ENCODE data around the gene DIAPH2.
"Not testable (repeated sequence)": the region's sequence is repeated elsewhere in the genome, so short reads cannot be mapped to it uniquely, and the experiment has no call there.

Gene DIAPH2

DNA sequence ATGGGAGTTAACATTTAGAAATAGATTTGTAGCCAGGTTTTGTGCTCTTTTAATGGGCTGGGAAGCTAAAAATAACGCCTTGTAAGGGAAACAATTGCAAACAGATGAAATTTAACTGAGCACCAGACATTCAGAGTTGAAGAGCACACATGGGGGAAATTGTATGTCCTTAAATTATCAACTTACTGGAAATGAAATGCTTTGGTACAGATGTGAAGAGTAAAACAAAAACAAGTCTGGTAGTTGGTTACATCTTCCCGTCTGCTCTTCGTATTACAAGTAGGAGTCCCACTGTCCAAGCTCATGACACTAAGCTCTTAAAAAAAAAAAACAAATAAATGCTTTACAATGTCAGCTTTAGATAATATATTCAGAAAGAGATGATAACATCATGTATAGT lies 139.5 kb downstream of the DIAPH2 start:
- no peak for DNase-seq (ENCODE audit: low read depth, low spot score)

DNA sequence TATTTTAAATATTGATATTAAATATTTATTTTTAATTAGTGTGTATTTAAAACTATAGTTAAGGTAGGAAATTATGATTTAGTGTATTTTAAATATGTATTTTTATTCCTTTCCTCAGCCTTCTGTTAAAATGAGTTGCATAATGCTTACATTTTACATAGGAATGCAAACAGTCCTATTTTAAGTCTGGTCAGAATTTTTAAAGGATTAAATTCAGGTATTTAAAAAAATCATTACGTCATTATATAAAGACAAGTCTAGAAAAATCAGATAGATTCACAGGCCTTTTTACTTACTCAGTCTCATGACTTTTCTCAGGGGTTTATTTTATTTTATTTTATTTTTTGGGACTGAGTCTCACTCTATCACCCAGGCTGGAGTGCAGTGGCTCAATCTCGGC lies 148.7 kb downstream of the DIAPH2 start:
- no peak for DNase-seq (ENCODE audit: low read depth, low spot score)

DNA sequence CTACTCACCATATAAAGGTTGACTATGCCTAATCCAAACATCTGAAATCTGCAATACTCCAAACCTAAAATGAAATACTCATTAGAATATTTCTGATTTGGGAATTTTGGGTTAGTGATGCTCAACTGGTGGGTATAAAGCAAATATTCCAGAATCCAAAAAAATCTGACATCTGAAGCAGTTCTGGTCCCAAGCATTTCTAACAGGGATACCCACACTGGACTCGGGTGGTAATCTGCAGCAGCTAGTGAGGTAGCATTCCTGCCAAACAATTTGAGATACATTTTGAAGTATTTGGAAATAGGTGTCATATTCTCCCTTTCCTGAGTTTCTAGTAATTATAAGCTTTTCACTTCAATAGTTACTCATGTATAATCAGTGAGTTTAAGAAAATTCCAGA lies 149.5 kb downstream of the DIAPH2 start:
- DNase-seq (ENCODE audit: low read depth, low spot score): no peak

DNA sequence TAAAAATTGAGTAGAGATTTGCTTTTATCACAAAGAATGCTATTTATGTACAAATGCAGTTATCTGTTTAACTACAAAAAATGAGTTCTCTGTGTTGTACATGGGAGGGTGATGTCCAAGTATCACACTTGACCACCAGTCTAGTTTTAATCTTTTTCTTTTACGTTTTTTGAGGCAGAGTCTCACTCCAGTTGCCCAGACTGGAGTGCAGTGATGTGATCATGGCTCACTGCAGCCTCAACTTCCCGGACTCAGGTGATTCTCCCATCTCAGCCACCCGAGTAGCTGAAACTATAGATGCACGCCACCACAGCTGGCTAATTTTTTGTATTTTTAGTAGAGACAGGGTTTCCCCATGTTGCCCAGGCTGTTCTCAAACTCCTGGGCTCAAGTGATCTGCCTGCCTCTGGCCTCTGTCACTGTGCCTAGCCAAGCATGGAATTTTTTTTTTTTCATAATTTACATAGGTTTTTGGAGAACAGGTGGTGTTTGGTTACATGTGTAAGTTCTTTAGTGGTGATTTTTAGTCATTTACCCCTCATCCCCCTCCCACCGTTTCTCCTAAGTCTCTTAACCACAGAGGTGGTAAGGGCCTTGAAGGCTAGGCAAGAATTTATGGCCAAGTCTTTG lies 151.1 kb downstream of the DIAPH2 start:
- DNase-seq (ENCODE audit: low read depth, low spot score): no peak

DNA sequence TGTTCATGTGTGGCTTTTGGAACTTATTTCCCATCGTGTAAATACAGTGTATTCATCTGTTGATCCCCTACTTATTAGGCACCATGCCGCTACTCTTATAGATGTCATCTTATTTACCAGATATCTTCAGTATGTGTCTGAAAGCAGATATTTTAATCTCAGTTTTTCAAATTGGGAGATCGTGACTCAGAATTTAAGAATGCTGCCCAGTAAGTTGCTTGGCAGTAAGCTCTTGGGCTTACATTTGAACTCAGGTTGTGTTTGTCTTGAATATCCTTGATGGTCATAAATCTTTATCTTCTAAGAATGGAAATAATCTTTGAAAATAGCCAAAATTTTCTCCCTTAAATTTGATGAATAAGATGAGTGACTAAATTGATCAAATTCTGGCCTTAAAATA lies 153.2 kb downstream of the DIAPH2 start:
- no peak for DNase-seq (ENCODE audit: low read depth, low spot score)

DNA sequence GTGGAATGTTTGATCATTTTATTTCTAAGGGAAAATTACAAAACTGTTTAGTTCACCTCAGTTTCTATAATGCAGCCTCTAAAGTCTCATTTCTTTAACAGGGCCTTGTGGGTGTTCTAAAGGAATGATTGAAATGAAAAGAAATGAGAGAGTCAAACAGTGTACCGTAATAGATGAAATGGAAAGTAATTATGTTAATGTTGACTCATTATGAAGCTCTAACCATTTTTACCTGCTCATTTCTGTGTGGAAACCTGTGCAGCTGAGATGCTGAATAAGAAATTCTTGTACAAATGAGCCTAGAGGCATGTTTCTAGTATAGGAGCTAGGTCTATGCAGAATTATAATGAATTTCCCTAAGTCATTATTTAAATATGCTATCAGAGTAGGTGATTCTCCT lies 153.9 kb downstream of the DIAPH2 start:
- DNase-seq (ENCODE audit: low read depth, low spot score): no peak

DNA sequence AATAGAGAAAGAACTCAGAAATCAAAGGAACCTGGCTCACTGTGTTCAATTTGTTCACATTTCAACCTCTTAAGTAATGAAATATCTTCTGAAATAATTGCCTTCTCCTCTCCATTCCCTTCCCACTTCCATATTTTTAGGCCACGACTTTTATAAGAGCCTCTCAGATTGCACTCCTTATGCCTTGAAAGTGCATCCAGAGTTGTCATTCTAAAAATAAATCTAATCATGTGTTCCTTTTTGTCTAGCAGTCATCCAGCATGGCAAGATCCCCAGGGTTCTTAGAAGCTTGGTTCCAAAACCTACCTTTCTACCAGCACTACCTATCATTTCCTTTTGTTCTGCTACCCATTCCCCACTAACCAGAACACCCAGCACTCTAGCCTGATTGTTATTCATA lies 156.7 kb downstream of the DIAPH2 start:
- DNase-seq (ENCODE audit: low read depth, low spot score): no peak

DNA sequence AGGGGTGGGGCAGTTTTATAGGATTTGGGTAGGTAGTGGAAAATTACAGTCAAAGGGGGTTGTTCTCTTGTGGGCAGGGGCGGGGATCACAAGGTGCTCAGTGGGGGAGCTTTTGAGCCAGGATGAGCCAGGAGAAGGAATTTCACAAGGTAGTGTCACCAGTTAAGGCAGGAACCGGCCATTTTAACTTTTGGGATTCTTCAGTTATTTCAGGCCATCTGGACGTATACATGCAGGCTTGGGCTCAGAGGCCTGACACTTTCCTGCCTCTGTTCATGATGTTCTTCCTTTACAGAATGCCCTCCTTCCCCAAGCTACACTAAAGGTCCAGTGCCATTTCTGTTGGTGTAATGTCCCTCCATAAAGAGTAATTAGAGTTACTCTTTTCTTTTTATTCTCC lies 157.2 kb downstream of the DIAPH2 start:
- not testable (repeated sequence) for DNase-seq (ENCODE audit: low read depth, low spot score)

DNA sequence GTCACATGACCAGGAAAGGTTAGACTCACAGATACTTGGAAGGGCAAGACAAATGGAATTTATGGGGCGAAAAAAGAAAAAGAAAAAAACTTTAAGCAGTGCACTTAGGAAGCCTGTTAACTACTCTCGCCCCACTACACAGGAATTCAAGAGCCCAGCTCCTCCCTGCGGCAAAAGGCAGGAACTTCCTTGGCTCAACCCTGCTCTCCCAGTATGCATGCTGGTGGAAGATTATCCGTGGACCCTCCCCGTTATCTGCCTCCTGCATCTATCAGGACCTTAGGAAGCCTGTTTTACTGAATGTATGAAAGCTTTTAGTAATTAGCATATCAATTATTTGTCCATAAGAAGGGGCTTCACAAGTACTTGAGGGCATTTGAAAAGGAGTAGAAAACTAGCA lies 158.9 kb downstream of the DIAPH2 start:
- DNase-seq (ENCODE audit: low read depth, low spot score): no peak

DNA sequence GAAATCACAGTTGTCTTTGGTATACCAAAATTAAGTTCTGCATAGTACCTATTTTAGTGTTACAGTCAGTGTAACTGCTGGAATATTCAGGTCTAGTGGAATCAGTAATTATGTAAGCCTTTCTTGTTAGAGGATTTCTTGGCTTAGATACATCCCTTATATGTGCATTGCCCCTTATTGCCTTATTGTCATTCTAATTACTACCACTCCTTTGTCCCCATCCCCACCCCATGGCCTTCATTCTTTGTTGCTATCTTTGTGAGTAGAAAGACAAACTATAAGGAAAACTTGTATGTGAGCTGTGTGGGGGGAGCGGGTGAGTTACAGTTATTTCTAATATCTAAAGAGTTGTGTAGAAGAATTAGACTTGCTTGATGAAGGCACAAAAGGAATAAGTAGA lies 162.2 kb downstream of the DIAPH2 start:
- no peak for DNase-seq (ENCODE audit: low read depth, low spot score)

DNA sequence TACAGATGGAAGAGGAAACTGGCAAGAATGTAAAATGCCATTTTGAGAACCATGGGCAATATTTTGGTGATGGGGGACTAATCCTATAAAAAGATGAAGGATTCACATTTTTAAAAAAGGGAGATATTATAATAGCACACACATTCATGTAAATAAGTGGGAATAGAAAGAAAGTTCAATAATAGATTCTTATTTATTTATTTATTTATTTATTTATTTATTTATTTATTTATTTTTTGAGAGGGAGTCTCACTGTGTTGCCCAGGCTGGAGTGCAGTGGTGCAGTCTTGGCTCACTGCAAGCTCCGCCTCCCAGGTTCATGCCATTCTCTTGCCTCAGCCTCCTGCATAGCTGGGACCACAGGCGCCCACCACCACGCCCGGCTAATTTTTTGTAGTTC lies 174.8 kb downstream of the DIAPH2 start:
- DNase-seq (ENCODE audit: low read depth, low spot score): not testable (repeated sequence)

DNA sequence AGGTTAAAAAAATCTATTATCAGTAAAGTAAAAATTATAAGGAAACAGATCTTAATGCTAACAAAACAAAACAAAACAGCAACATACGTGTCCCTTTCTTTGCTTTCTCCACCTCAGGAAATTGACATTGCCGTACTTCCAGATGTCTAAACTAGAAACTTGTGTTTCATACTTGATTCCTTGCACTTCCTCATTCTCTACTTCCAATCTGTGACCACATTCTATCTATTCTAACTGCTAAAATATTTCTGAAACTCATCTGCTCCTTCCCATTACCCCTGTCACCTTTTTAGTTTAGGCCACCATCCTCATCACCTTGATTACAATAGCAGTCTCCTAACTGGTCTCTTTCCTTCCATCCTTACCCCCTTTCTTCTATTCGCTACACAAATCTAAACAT lies 176.6 kb downstream of the DIAPH2 start:
- no peak for DNase-seq (ENCODE audit: low read depth, low spot score)

DNA sequence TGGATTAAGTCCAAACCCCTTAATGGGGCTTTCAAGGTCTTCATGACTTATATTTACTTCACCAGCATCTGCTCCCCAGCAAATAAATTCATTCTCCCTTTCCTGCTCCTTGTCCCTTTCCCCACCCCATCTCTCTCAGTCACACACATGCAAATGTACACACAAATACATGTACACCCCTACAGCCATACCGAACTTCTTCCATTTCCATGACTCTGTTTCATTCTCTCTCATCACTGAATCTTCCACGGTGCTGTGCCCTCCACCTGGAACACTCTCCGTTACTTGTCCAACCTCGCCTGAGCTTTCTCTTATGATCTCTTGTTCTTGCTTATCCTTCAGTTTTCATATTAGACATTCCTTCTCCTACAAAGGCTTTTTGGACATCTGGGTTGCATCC lies 177.0 kb downstream of the DIAPH2 start:
- DNase-seq (ENCODE audit: low read depth, low spot score): no peak

DNA sequence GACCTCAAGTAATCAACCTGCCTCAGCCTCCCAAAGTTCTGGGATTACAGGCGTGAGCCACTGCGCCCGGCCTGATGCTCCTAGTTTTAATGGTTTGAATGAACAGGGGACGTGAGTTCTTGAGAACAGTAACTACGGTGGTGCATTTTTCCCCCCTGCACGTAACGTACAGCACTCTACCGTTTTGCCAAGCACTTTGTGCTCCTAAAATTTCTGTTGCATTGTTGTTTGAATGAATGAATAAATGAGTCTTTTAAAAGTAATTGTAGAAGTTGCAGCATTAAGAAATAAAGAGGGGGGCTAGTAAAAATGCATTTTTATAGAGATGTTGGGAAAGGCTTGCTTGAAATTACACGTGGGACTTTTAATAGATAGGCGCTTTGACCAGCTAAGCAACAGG lies 199.0 kb downstream of the DIAPH2 start, which contains the start of gene RPA4:
TSS of gene RPA4 (plus strand) at position 301 of the 400 bp plus-strand sequence. CDS start 403 bp downstream, outside the sequence.
- DNase-seq (ENCODE audit: low read depth, low spot score): no peak

DNA sequence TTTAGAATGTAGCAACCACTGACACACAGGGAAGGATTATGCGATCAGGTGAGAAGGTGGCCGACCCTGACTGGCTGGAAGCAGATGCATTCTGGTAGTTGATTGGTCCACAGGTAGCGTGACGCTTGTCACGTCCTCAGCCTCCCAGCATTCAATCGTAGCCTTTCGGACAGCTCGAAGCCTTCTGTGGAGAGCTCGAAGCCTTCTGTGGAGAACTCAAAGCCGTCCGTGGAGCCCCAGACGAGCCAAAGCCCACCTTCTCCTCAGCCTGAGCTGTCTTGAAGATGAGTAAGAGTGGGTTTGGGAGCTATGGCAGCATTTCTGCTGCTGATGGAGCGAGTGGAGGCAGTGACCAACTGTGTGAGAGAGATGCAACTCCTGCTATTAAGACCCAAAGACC lies 199.4 kb downstream of the DIAPH2 start:
- DNase-seq (ENCODE audit: low read depth, low spot score): no peak

DNA sequence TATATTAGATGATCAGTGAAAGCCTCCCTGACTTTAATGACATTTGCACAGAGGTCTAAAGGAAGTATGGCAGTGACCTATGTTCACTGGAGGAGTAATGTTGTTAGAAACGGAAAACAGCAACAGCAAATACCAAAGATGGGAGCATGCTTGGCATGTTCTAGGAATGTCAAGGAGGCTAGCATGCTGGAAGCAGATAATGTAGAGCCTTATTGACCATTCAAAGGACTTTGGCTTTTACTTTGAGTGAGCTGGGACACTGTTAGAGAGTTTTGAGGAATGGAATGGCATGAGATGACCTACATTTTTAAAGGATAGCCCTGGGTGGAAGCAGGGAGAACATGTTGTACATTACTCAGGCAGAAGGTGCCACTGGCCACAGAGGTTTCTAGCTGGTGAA lies 205.1 kb downstream of the DIAPH2 start:
- DNase-seq (ENCODE audit: low read depth, low spot score): no peak

DNA sequence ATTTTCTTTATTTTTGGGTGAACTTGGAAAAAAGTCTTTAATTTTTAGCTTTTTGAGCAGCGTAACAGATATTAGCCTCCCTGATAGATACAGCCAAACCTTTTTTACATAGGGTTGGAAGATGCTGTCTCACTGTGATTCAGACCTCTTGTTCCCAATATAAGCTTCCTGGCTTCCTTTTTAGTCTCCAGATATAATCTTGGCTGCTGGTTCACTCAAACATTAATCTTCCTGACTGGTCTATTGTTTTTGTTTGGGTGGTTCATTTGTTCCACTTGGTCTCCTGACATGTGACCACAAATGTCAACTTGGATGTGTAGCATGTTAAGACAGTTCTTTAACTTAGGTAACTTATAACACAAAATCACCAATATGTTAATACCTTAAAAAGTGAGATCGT lies 222.1 kb downstream of the DIAPH2 start:
- DNase-seq (ENCODE audit: low read depth, low spot score): no peak

DNA sequence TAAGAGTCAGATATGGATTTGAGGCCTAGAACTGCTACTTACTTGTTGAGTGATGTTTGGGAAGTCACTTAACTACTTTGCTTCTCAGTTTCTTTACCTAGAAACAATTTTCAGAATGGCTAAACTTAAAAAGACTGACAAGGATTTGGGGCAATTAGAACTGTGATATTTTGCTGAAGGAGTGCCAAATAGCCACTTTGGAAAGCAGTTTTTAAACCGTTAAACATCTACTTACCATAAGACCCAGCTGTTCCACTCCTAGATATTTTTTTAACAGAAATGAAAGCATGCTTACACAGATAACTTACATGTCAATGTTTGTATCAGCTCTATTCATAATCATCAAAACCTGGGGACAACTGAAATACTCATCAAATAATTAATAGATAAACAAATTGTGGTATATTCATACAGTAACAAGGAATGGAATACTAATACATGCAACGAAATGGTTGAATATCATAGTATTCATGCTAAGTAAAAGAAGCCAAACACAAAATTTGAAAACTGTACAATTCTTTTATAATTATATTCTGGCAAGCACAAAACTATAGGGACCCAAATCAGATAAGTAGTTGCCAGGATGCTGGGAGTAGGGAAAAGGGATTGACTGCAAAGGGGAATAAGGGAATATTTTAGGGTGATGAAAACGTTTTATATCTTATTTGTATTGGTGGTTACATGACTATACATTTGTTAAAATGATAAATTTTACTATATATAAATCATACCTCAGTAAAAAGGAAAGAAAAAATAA lies 223.1 kb downstream of the DIAPH2 start:
- DNase-seq (ENCODE audit: low read depth, low spot score): no peak

DNA sequence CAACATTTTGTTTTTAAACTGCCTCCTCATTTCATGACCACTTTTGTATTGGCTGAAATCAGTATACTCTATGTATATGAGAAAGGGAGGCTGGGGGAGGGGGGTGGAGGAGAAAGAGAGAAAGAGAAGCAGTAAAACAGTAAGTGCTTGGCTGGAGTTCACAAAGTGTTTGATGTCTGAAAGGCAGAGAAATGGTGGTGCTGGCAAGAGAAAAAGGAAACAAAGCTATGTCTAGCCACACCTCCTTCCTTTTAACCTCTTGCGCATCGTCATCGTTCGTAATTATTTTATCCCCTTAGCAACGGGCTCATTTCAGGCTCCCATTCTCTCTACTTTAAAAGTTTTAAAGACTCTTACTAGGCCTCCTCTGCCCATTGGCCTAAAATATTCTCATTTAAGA lies 224.6 kb downstream of the DIAPH2 start:
- no peak for DNase-seq (ENCODE audit: low read depth, low spot score)

DNA sequence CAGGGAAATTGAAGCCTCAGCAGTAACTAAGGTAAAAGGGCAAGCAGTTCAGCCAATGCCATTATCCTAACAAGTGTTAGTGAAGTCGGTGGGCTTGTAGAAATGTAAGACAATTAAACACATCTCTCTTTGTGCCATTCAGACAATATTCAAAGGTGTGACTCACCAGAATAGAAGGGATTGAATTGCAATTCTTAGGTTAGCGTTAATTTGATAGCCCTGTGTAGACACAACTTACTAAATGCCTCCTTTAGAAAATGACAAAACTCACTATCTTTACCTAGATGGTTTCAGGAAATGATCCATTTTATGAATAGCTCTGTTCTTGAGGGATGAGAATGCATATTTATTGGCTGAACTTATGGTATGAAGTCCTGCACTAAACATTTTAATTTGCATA lies 234.2 kb downstream of the DIAPH2 start:
- no peak for DNase-seq (ENCODE audit: low read depth, low spot score)

DNA sequence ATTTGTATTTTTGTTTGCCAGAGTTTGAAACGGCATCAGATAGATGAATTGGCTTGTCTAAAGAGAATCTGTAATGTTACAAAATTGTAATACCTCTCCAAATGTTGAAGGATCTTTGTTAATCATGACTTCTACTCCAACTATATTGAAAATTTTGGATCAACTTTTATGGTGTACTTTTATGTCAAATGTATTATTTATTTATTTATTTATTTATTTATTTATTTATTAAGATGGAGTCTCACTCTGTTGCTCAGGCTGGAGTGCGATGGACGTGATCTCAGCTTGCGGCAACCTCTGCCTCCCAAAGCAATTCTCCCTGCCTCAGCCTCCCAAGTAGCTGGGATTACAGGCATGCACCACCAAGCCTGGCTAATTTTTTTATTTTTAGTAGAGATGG lies 235.0 kb downstream of the DIAPH2 start:
- no peak for DNase-seq (ENCODE audit: low read depth, low spot score)

DNA sequence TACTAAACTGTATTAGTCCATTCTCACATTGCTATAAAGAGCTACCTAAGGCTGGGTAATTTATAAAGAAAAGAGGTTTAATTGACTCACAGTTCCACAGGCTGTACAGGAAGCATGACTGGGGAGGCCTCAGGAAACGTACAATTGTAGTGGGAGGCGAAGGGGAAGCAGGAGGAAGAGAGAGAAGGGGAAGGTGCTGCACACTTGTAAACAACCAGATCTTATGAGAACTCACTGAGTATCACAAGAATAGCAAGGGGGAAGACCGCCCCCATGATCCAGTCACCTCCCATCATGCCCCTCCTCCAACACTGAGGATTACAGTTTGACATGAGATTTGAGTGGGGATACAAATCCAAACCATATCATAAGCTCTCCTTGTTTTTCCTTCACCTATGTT lies 239.9 kb downstream of the DIAPH2 start:
- no peak for DNase-seq (ENCODE audit: low read depth, low spot score)

DNA sequence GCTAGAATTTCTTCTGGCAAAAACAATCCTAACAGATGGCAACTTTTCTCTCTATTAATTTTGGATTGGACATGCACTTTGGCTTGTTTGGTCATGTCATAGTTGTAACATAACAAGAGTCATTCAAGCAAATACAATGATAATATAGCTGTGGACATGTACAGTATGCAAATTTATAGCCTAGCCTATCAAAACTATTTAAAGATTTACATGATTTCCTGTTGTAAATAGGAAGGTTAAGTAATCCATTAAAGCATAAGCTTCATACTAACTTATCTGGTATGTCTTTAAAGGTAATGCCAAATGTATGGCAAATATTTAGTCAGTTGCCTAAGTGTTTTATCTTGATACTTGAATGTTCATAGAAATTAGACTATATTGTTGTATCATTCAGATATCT lies 244.4 kb downstream of the DIAPH2 start:
- DNase-seq (ENCODE audit: low read depth, low spot score): no peak

DNA sequence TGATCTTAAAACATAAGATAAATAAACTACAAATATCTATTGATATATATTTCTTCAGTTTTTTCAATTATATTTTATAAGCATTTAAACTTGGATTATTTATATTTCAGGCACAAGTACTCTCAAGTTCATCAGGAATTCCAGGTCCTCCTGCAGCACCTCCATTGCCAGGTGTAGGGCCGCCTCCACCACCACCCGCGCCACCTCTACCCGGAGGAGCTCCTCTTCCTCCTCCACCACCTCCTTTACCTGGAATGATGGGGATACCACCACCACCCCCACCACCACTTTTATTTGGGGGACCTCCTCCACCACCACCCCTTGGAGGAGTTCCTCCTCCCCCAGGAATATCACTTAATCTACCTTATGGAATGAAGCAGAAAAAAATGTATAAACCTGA lies 273.1 kb downstream of the DIAPH2 start:
- DNase-seq (ENCODE audit: low read depth, low spot score): no peak
